HEK293 (cell line): Measurements from ENCODE around the gene CRTAP.

Experiments
- CTCF ChIA-PET: fragments of 350-600 bp; formaldehyde crosslinking; extraction: SDS; loops from one replicate; lab custom pipeline; 2021; ENCODE audit warnings: antibody characterized with exemption; lab: Yijun Ruan, JAX
- POLR2A ChIA-PET: fragments of 300-600 bp; formaldehyde crosslinking; extraction: SDS; loops from one replicate; lab custom pipeline; 2020; ENCODE audit warnings: antibody characterized with exemption, inconsistent platforms; lab: Yijun Ruan, JAX
- H3K27ac ChIP-seq: fragments of 200-500 bp; sonication (Bioruptor generic); 2 replicates; pipeline ENCODE4 v1.5.1; 2014; ENCODE audit warnings: low read depth, low read length, control low read depth, inconsistent platforms; ENCODE audit errors: extremely low read depth
- H3K36me3 ChIP-seq, 2 experiments: fragments of 200-500 bp in 1 of 2; sonication (Bioruptor generic) in 1 of 2; 1 replicate in 1 of 2; 2 replicates in 1 of 2; pipeline ENCODE4 v1.5.1; 2014 to 2017; ENCODE audit warnings: inconsistent platforms in 2 of 2, low read length in 2 of 2; ENCODE audit not compliant: control insufficient read depth in 2 of 2, insufficient read depth in 1 of 2
- H3K4me1 ChIP-seq: fragments of 200-500 bp; sonication (Bioruptor generic); 2 replicates; pipeline ENCODE4 v1.5.1; 2014; ENCODE audit warnings: mild to moderate bottlenecking, low read length, inconsistent platforms; ENCODE audit not compliant: control insufficient read depth, insufficient read depth
- H3K4me3 ChIP-seq: 2 replicates; pipeline ENCODE4 v1.5.1; 2011; ENCODE audit warnings: low read depth, mild to moderate bottlenecking, control low read depth, low read length, moderate library complexity
- H3K9me3 ChIP-seq: fragments of 200-500 bp; sonication (Bioruptor generic); 2 replicates; pipeline ENCODE4 v1.5.1; 2014; ENCODE audit warnings: low read depth, low read length, inconsistent platforms; ENCODE audit not compliant: control insufficient read depth, insufficient read depth
- ATF2 ChIP-seq: fragments of 450-650 bp; formaldehyde crosslinking; IDR thresholded peaks from 2 replicates; pipeline ENCODE4 v1.5.1; 2016; ENCODE audit warnings: missing biosample characterization, missing genetic modification characterization, low read depth
- KLF8 ChIP-seq: fragments of 450-650 bp; formaldehyde crosslinking; IDR thresholded peaks from 2 replicates; pipeline ENCODE4 v1.5.1; 2016; ENCODE audit warnings: missing biosample characterization, missing genetic modification characterization
- MZF1 ChIP-seq: fragments of 450-650 bp; formaldehyde crosslinking; IDR thresholded peaks from 2 replicates; pipeline ENCODE4 v1.5.1; 2017; ENCODE audit warnings: missing biosample characterization, missing genetic modification characterization, borderline replicate concordance
- PRDM1 ChIP-seq: fragments of 450-650 bp; formaldehyde crosslinking; IDR thresholded peaks from 2 replicates; pipeline ENCODE4; 2016; ENCODE audit warnings: missing biosample characterization, missing genetic modification characterization
- SP2 ChIP-seq: fragments of 450-650 bp; formaldehyde crosslinking; IDR thresholded peaks from 2 replicates; pipeline ENCODE4 v1.5.1; 2016; ENCODE audit warnings: missing biosample characterization, missing genetic modification characterization
- WT1 ChIP-seq: fragments of 450-650 bp; formaldehyde crosslinking; IDR thresholded peaks from 2 replicates; pipeline ENCODE4 v1.5.1; 2016; ENCODE audit warnings: missing biosample characterization, missing genetic modification characterization
- ZBTB10 ChIP-seq: fragments of 450-650 bp; formaldehyde crosslinking; IDR thresholded peaks from 2 replicates; pipeline ENCODE4 v1.5.1; 2016; ENCODE audit warnings: missing biosample characterization, missing genetic modification characterization
- ZBTB17 ChIP-seq: fragments of 450-650 bp; formaldehyde crosslinking; IDR thresholded peaks from 2 replicates; pipeline ENCODE4 v1.5.1; 2016; ENCODE audit warnings: missing biosample characterization, missing genetic modification characterization
- ZBTB20 ChIP-seq: fragments of 450-650 bp; formaldehyde crosslinking; IDR thresholded peaks from 2 replicates; pipeline ENCODE4 v1.5.1; 2016; ENCODE audit warnings: missing biosample characterization, missing genetic modification characterization
- ZBTB21 ChIP-seq: fragments of 450-650 bp; formaldehyde crosslinking; IDR thresholded peaks from 2 replicates; pipeline ENCODE4 v1.5.1; 2017; ENCODE audit warnings: missing biosample characterization, missing genetic modification characterization
- ZBTB48 ChIP-seq: fragments of 450-650 bp; formaldehyde crosslinking; IDR thresholded peaks from 2 replicates; pipeline ENCODE4 v1.5.1; 2016; ENCODE audit warnings: missing biosample characterization, missing genetic modification characterization
- ZBTB8A ChIP-seq: fragments of 450-650 bp; formaldehyde crosslinking; IDR thresholded peaks from 2 replicates; pipeline ENCODE4 v1.5.1; 2016; ENCODE audit warnings: missing biosample characterization, missing genetic modification characterization
- ZFP3 ChIP-seq: fragments of 450-650 bp; formaldehyde crosslinking; IDR thresholded peaks from 2 replicates; pipeline ENCODE4 v1.5.1; 2016; ENCODE audit warnings: low read depth, missing biosample characterization, missing genetic modification characterization
- ZFP41 ChIP-seq: fragments of 450-650 bp; formaldehyde crosslinking; IDR thresholded peaks from 2 replicates; pipeline ENCODE4 v1.5.1; 2016; ENCODE audit warnings: missing biosample characterization, missing genetic modification characterization, borderline replicate concordance
- ZNF202 ChIP-seq: fragments of 450-650 bp; formaldehyde crosslinking; IDR thresholded peaks from 2 replicates; pipeline ENCODE4 v1.5.1; 2016; ENCODE audit warnings: missing biosample characterization, missing genetic modification characterization, borderline replicate concordance
- ZNF211 ChIP-seq: fragments of 450-650 bp; formaldehyde crosslinking; IDR thresholded peaks from 2 replicates; pipeline ENCODE4 v1.5.1; 2016; ENCODE audit warnings: low read depth, missing biosample characterization, missing genetic modification characterization
- ZNF214 ChIP-seq: fragments of 450-650 bp; formaldehyde crosslinking; IDR thresholded peaks from 2 replicates; pipeline ENCODE4 v1.5.1; 2017; ENCODE audit warnings: missing biosample characterization, mild to moderate bottlenecking, missing genetic modification characterization, borderline replicate concordance
- ZNF23 ChIP-seq: fragments of 450-650 bp; formaldehyde crosslinking; IDR thresholded peaks from 2 replicates; pipeline ENCODE4 v1.5.1; 2016; ENCODE audit warnings: missing biosample characterization, missing genetic modification characterization, borderline replicate concordance
- ZNF335 ChIP-seq: fragments of 450-650 bp; formaldehyde crosslinking; conservative IDR thresholded peaks from 2 replicates; pipeline ENCODE4 v1.5.1; 2016; ENCODE audit warnings: missing biosample characterization, missing genetic modification characterization
- ZNF391 ChIP-seq: fragments of 450-650 bp; formaldehyde crosslinking; IDR thresholded peaks from 2 replicates; pipeline ENCODE4 v1.5.1; 2016; ENCODE audit warnings: low read depth, missing biosample characterization, missing genetic modification characterization, borderline replicate concordance
- ZNF423 ChIP-seq: fragments of 450-650 bp; formaldehyde crosslinking; IDR thresholded peaks from 2 replicates; pipeline ENCODE4 v1.5.1; 2016; ENCODE audit warnings: missing biosample characterization, missing genetic modification characterization
- ZNF501 ChIP-seq: fragments of 450-650 bp; formaldehyde crosslinking; IDR thresholded peaks from 2 replicates; pipeline ENCODE4 v1.5.1; 2016; ENCODE audit warnings: missing biosample characterization, missing genetic modification characterization
- ZNF529 ChIP-seq: fragments of 450-650 bp; formaldehyde crosslinking; IDR thresholded peaks from 2 replicates; pipeline ENCODE4 v1.5.1; 2017; ENCODE audit warnings: missing genetic modification characterization, missing biosample characterization; ENCODE audit not compliant: insufficient replicate concordance
- ZNF558 ChIP-seq: fragments of 450-650 bp; formaldehyde crosslinking; IDR thresholded peaks from 2 replicates; pipeline ENCODE4 v1.5.1; 2016; ENCODE audit warnings: missing biosample characterization, missing genetic modification characterization
- ZNF585B ChIP-seq: fragments of 450-650 bp; formaldehyde crosslinking; IDR thresholded peaks from 2 replicates; pipeline ENCODE4 v1.5.1; 2016; ENCODE audit warnings: missing biosample characterization, missing genetic modification characterization
- ZNF660 ChIP-seq: fragments of 450-650 bp; IDR thresholded peaks from 2 replicates; pipeline ENCODE4 v1.5.1; 2018; ENCODE audit warnings: missing biosample characterization, mild to moderate bottlenecking, missing genetic modification characterization
- ZNF692 ChIP-seq: fragments of 450-650 bp; formaldehyde crosslinking; IDR thresholded peaks from 2 replicates; pipeline ENCODE4 v1.5.1; 2016; ENCODE audit warnings: missing biosample characterization, missing genetic modification characterization
- ZNF707 ChIP-seq: fragments of 450-650 bp; formaldehyde crosslinking; IDR thresholded peaks from 2 replicates; pipeline ENCODE4 v1.5.1; 2016; ENCODE audit warnings: missing biosample characterization, missing genetic modification characterization
- ZXDB ChIP-seq: fragments of 450-650 bp; formaldehyde crosslinking; IDR thresholded peaks from 2 replicates; pipeline ENCODE4 v1.5.1; 2016; ENCODE audit warnings: missing biosample characterization, missing genetic modification characterization

The CRTAP gene

GRCh38 chr3:33114622-33115023 is 809 bp downstream of the CRTAP start:
- ChIA-PET POLR2A (interaction anchor here (2.5 kb wide), 1 partner anchor 18 kb away, joined by 17 read pairs; the partner anchor contains the start of genes GLB1 and TMPPE), CTCF (no interaction called here)
- Histone ChIP-seq H3K27ac (peak overlapping the region; percentile 3; the same call in 1 of the 2 replicates), H3K36me3 (no peaks in the 10 kb centered on the region), H3K9me3 (no peaks in the 10 kb centered on the region), H3K4me1 (no peaks in the 10 kb centered on the region), H3K4me3 (peak overlapping the region; percentile 78)
- no peak for TF ChIP-seq ZNF585B (tag by site-specific recombination)
- TF ChIP-seq ZBTB8A (tag by site-specific recombination): peak; percentile 72
- TF ChIP-seq SP2 (tag by site-specific recombination): peak; percentile 75; the same call in 1 of the 2 replicates
- TF ChIP-seq ZNF423: no peak
- TF ChIP-seq ZNF335 (tag by site-specific recombination): peak; percentile 81

- no peaks in the 10 kb centered on the region for H3K9me3 ChIP-seq
- H3K27ac ChIP-seq: peak overlapping the region; percentile 3; the same call in 1 of the 2 replicates
- POLR2A ChIA-PET: interaction anchor here (2.5 kb wide), 1 partner anchor 18 kb away, joined by 17 read pairs; the partner anchor contains the start of genes GLB1 and TMPPE
- peak overlapping the region; percentile 27 for H3K4me3 ChIP-seq
- H3K36me3 ChIP-seq: peaks cover 0 to 3% of the 10 kb centered on the region in 2 experiments; a peak in 1 of 3 replicates
- CTCF ChIA-PET: interaction anchor here (0.7 kb wide), 2 partner anchors 257 to 323 kb away, joined by 3 read pairs; no protein-coding TSS in a partner anchor
- no peaks in the 10 kb centered on the region for H3K4me1 ChIP-seq
- no peak for TF ChIP-seq ZNF391 (tag by site-specific recombination)
- TF ChIP-seq ZFP3 (tag by site-specific recombination): no peak
- peak; percentile 55; the same call in 1 of the 2 replicates for TF ChIP-seq MZF1 (tag by site-specific recombination)
- TF ChIP-seq PRDM1 (tag by site-specific recombination): 0 out of 2 replicates have a peak, but pooled peaks have one; percentile 10
- peak; percentile 98 for TF ChIP-seq ZNF692 (tag by site-specific recombination)
- peak; percentile 70; the same call in 1 of the 2 replicates for TF ChIP-seq ZBTB48 (tag by site-specific recombination)
- TF ChIP-seq ZNF529 (tag by site-specific recombination): no peak
- TF ChIP-seq ZNF214 (tag by site-specific recombination): no peak
- TF ChIP-seq ZFP41 (tag by site-specific recombination): no peak
- TF ChIP-seq ZNF211 (tag by site-specific recombination): no peak
- no peak for TF ChIP-seq ZNF707 (tag by site-specific recombination)
- TF ChIP-seq ZNF501 (tag by site-specific recombination): peak; percentile 51; the same call in 1 of the 2 replicates
- peak; percentile 64; the same call in 1 of the 2 replicates for TF ChIP-seq ZNF558 (tag by site-specific recombination)
- TF ChIP-seq ZBTB17: peak; percentile 68
- TF ChIP-seq ZBTB10 (tag by site-specific recombination): no peak
- no peak for TF ChIP-seq ZNF202
- TF ChIP-seq ZNF23 (tag by site-specific recombination): no peak
- TF ChIP-seq ZBTB20: peak; percentile 48; the same call in 1 of the 2 replicates
- no peak for TF ChIP-seq ZBTB21
- TF ChIP-seq ZNF660 (tag by site-specific recombination): 0 out of 2 replicates have a peak, but pooled peaks have one; percentile 11
- TF ChIP-seq WT1: peak; percentile 56; the same call in 1 of the 2 replicates
- TF ChIP-seq ZNF335 (tag by site-specific recombination): peak; percentile 61
- peak; percentile 47; the same call in 1 of the 2 replicates for TF ChIP-seq ZXDB (tag by site-specific recombination)
- TF ChIP-seq KLF8: no peak
- no peak for TF ChIP-seq ATF2 (tag by site-specific recombination)
Observed at GRCh38 chr3:33115024-33115768, 1.4 kb downstream of the CRTAP start.
